NCI-H526 (cell line): ENCODE data around the gene FLRT1.
"Not testable (repeated sequence)": the region's sequence is repeated elsewhere in the genome, so short reads cannot be mapped to it uniquely, and the experiment has no call there.

Experiments
- DNase-seq, 2 experiments: peaks; one replicate each; lab custom pipeline; 2025; lab: John Stamatoyannopoulos, UW

Gene FLRT1

DNA sequence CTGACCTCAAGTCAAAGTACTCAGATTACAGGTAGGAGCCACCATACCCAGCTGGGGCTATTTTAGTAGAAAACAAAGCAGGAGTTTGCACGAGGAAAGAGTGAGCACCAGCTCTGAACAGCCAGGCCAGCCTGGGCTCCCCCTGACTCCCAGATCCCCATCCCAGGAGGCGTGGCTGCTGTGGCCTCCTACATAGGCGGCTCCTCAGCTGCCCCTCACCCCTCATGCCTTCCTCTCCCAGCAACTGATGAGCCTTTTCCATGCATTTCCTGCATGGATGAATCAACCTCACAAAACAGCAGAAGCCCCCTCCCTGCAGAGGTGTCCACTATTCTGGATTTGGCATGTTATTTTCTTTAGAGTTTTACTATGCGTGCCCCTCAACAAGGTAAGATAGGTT, 10.5 kb upstream of the FLRT1 start:
- DNase-seq, result no peak

GRCh38 chr11:64026575-64027205, 9.0 kb upstream of the FLRT1 start:
- no peak for DNase-seq

GRCh38 chr11:64027651-64028397, 7.9 kb upstream of the FLRT1 start:
- DNase-seq, result no peak

GRCh38 chr11:64028398-64029115, 7.2 kb upstream of the FLRT1 start:
- DNase-seq, result peak; percentile 63 to 91

DNA sequence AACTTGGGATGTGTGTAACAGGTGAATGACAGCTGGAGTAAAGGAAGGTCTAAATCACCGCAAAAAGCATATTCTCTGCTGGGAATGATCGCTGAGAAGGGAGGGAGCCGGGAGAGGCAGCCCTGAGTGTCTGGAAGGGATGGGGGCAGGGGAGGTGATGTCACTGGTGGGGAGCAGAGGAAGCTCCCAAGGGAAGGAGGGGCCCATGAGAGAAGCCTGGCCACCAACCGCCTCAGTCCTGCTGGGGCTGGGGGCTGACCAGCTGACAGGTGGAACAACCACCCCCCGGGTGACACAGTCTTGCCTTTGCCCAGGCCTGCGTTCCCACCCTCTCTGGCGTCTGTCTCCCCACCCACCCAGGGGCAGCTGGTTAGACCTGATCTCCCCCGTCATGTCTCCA, 6.0 kb upstream of the FLRT1 start:
- no peak for DNase-seq

GRCh38 chr11:64031001-64031400, 4.7 kb upstream of the FLRT1 start:
- DNase-seq, result no peak

DNA sequence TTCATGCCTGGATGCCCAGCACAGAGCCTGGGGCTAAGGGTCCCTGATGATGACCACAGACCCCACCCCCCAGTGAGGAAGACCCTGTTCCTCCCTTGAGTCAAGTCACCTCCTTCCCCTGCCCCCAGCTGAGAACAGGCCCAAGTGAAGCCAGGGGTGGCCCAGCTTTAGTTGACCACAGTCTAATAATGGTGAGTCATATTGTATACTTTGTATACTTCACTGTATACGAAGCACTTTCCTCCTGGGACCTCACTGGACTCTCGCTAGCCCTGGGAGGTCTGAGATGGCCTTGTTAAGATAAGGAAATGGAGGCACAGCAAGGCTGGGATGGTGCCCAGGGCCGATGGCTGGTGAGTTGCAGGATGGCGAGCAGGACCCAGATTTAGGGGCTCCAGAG, 3.7 kb upstream of the FLRT1 start:
- DNase-seq, result no peak

GRCh38 chr11:64034411-64034811, 1.3 kb upstream of the FLRT1 start:
- peak in 1 of 2 experiments; percentile 30 for DNase-seq

- no peak for DNase-seq
Measured at GRCh38 chr11:64035081-64035524, 628 bp upstream of the FLRT1 start.

GRCh38 chr11:64036087-64037026, 626 bp downstream of the FLRT1 start:
- DNase-seq, result peak in 1 of 2 experiments; percentile 78

DNA sequence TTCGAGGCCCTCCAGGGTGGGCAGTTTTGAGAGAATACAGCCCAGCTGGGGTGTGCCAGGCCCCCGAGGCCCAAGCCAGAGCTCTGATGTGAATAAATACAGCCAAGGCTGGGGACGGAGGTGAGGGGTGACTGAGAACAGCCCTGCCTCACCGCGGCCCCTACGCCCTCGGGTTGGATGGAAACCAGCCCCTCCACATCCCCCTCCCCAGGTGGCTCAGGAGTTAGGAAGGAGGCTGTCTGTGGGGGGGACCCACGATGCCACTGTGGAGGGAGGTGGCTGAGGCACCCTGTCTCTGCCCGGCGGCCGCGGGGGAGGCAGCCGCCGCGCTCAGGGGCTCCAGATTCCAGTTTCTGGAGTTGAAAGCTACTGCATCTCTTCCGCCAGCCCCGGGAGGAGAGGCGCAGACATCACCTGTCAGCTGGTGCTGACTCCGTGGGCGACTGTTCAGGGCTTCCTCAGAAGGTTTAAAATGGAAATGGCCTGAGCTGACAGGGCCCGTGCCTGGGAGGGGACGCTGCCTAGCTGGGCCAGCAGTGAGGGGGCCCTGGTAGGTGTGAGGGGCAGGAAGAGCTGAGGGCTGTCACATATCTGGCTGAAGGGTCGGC, 1.4 kb downstream of the FLRT1 start:
- DNase-seq, result peak in 1 of 2 experiments; percentile 64

DNA sequence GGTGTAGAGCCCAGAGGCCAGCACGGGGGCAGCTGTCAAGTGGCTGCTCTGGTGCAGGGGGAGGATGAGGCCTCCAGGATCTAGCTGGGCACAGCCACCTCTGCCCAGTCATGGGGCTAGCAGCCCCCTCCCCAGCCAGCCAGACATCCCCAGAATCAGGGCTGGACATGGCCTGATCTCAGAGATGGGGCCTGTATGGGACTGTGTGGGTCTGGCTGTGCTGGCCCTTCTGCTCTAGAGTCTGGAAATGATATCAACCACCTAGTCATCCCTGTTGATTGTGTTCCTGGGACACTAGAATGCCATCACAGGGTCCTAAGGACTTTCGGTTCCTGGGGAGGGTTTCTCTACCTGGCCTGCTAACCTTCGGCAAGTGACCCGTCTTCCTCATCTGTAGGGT, 2.8 kb downstream of the FLRT1 start:
- DNase-seq, result no peak

DNA sequence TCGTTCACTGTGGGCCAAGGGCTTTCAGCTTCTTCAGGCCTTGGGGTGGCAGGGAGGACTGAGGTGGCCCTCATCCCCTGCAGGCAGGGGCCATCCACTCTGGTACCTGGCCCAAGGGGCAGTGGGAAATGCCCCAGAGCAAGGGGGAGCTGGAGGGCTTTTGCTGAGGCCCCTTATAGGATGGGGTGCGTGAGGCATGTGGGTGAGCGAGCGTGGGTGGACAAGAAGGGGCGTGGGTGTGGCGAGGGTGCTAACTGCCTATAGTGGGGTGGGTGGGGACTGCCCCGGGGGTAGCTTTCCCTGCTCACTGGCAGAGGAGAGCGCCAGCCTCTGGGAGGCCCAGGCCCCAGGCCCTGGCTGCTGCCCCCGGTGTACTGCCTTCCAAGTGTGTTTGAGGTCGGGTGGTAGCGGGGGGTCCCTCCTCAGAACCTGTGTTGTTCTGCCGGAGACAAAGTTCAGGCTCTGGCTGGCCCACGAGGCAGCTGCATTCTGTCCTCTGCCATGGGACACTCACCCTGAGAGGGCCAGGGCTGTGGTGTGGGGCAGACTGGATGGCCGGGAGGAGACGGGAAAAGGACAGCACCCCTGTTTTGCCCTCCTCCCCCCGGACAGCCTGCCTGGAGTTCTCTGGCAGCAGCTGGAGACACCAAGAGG, 3.4 kb downstream of the FLRT1 start:
- no peak for DNase-seq

DNA sequence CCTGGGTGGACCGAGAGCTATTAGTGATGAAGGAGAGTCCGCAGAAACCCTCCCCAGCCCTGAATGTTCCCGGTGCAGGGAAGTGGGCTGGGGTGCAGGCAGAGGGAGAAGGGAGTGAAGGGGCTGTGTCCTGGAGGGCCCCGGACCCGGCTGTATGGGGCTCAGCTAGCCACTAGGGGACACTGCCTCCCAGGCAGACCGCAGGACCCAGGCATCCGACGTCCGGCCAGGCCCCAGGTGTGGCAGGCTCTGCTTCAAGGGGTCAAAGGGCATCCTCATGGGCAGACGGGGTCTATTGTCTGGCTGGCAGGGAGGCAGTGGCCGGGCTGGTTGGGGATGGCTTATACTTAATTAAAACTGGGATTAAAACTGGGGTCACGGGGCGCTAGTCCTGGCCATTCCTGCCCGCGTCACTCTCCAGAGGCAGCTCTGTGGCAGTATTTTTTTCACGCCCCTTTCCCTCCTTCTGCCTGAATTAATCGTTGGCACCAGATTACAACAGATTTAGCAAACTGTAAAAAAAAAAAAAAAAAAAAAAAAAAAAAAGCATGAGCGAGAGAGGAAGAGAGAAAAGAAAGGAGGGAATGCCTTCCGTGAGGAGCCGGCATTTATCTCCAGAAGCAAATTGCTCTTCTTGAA, 5.1 kb downstream of the FLRT1 start:
- DNase-seq, result peak in 1 of 2 experiments; percentile 37

DNA sequence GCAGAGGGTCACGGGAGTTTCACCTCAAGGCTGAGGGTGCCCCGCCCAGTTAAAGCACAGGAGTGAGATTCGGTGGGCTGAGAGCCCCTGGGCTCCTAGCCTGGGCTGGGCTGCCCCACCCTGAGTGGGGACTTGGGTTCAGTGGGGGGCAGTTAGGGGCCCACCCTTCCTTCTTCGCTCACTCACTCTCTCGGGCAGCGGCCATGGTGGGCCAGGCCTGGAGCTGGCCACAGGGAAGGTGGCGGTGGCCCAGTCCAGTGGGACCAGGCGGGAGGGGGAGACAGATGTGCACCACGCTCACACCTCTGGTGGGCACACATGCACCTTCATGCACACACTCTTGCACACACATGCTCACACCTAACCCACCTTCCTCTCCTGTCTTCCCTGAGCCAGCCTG, 6.1 kb downstream of the FLRT1 start:
- no peak for DNase-seq

DNA sequence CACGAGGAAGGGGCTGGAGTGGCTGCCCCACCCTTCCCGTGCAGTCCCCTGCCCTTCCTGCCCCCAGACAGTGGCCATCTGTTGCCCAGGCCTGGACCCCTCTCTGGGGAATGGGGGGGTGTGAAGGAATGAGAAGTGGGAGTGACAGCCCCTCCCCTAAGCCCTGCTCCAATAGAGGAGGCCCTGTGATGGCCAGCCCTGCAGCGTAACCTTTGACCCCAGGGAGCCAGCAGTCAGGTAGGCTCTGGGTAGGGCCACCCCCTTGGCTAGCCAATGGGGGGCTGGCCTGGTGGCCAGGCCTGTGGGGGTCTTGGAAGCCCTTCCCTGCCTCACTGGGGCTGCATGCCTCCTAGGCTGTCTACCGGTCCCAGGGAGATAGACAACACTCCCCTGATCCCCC, 6.6 kb downstream of the FLRT1 start:
- DNase-seq, result no peak

GRCh38 chr11:64043545-64043944, 7.8 kb downstream of the FLRT1 start:
- no peak for DNase-seq

DNA sequence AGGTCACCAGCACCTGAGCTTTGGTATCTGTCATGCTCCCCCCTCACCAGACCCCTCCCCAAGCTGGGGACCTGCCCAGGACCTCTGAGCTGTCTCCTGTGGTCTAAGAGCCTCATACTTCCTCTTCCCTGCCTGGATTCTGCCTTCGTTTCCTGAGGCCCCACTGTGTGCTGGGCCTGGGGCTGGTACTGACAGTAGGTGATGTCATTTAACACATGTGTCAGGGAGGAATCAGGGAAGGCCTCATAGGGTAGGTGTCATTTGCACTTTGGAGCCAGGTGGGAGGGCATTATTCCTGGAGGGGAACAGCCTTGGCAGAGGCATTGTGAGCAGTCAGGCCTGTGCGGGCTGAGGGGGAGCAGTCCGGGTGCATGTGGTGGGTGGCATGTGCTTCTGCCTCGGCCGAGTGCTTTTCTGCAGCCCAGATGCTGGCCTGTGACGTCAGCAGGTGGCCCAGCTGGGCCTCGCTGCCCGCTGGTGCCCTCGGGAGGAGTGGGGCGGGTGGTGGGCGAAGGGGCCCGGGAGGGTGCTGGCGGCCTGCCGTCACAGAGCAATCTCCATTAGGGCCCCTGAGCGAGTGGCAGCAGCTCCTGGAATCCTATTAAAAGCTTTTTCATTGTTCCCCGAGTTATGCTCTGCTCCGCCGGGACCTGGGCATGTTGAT, 9.1 kb downstream of the FLRT1 start:
- no peak for DNase-seq

- DNase-seq, result no peak
Measured at GRCh38 chr11:64045700-64046099, 10.0 kb downstream of the FLRT1 start.

DNA sequence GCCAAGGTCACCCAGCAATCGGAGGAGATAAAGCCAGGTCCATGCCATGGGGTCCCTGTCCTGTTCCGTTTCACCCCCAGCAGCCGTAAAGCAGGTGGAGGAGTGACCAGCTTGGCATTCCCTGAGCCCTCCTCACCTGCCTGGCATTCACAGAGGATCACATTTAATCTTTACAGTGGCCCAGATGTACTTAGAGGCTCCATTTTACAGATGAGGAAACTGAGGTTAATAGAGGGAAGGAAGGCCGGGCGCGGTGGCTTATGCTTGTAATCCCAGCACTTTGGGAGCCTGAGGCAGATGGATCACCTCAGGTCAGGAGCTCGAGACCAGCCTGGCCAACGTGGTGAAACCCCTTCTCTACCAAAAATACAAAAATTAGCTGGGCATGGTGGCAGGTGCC, 11.6 kb downstream of the FLRT1 start:
- not testable (repeated sequence) for DNase-seq
